Nucleus accumbens (tissue), 56 donors: ENCODE measurements around the gene UBR3.
"Not testable (repeated sequence)": the region's sequence is repeated elsewhere in the genome, so short reads cannot be mapped to it uniquely, and the experiment has no call there.

Experiments used
- DNase-seq, 56 donors: peaks; one replicate each; lab custom pipeline; 2025; lab: John Stamatoyannopoulos, UW

UBR3 gene

DNA sequence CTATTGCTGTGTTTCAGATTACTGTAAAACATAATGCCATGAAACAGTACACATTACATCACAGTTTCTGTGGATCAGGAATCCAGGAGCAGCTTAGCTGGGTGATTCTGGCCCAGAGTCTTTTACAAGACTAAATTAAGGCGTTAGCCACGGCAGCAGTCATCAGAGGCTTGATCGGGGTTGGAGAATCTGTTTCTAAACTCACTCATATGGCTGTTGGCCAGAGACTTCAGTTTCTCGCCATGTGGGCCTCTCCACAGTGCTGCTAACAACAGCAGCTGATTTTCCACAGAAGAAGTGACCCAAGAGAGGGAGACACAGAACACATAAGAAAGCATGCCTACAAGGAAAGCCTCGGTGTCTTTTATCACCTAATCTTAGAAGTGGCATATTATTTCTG lies 261.5 kb downstream of the UBR3 start:
- peak in 1 of 56 donors; percentile 2 for DNase-seq

DNA sequence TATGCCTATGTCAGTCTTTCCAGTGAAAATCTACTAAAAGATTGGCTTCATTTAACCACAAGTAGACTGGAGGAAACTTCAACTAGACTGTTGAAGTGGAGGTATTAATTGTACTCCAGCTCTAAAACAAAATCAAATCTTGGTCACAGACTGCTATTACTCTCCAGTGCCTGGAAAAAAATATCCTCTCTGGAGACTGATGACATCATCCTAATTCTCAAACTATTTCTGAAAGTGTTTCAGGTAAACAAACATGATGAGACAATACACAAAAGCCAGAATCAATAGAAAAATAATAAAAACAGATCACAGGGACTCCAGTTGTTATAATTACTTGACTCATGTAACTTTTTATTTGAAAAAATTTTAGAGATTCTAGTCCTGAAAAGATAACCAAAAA lies 263.0 kb downstream of the UBR3 start:
- no peak for DNase-seq

DNA sequence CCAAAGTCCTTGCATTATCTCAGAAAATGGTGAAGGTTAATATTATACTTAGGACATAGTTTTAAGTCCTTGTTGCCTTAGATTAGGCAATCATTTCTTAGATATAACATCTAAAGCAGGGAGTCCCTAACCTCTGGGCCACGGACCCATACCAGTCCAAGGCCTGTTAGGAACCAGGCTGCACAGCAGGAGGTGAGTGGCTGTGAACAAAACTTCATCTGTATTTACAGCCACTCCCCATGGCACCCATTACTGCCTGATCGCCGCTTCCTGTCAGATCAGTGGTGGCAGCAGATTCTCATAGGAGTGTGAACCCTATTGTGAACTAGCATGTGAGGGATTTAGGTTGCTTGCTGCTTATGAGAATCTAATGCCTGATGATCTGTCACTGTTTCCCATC lies 264.2 kb downstream of the UBR3 start:
- DNase-seq = no peak

DNA sequence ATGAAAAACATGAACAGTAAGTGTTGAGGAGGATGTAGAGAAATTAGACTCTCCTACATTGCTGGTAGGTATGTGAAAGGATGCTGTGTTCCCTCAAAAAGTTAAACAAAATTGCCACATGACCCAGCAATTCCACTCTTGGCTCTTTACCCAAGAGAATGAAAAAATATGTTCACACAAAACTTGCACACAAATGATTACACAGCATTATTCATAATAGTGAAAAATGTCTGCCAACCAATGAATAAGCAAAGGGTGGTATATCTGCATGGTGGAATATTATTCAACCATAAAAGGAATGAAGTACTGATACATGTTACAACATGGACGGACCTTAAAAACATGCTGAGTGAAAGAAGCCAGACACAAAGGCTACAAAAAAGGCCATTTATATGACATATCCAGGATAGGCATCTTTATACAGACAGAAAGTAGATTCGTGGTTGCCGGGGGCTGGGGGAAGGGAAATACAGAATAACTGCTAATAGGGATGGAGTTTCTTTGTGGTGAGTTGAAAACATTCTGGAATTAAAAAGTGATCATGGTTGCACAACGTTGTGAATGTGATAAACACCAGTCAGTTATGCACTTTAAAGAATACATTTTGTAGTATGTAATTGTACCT lies 265.3 kb downstream of the UBR3 start:
- DNase-seq = no peak

DNA sequence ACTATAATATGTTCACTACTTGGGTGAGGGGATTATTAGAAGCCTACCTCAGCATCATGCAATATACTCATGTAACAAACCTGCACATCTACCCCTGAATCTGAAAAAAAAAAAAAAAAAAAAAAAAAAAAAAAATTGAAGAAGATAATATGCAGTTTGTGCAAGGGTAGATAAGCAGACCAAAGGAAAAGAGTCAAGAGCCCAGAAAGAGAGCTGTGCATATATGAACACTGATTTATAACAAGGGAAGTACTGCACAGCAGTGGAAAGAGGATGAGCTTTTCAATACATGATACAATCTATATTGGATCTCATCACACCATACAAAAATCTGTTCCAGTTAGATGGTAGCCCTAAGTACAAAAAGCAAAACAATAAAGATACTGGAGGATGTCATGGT lies 268.1 kb downstream of the UBR3 start:
- DNase-seq = no peak

DNA sequence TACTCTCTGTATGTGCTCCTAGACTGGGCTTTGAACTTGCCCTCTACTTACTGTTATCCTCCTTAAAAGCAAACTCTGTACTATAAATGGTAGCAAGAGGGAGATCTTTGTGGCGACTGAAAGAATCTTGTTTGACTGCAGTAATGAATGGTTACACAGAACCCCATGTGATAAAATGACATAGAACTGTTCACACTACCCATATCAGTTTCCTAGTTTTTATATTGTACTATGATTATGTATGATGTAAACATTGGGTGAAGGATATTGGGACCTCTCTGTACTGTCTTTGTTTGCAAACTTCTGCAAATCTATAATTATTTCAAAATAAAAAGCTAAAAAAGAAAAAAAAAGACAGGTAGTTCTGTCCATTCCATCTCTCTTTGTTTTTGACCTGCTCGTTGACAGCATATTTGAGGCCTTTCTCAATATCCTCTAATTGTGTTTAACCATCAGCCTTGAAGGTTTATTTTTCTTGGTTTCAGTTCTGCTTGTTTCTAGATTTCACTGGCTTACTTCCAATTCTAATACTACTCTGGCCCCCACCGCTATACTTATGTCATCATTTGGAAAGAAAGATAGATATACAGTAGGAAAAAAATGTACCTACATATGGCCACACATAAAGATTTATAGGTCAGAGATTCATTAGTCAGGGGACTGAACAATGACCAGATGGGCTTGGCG lies 271.5 kb downstream of the UBR3 start:
- DNase-seq = no peak

DNA sequence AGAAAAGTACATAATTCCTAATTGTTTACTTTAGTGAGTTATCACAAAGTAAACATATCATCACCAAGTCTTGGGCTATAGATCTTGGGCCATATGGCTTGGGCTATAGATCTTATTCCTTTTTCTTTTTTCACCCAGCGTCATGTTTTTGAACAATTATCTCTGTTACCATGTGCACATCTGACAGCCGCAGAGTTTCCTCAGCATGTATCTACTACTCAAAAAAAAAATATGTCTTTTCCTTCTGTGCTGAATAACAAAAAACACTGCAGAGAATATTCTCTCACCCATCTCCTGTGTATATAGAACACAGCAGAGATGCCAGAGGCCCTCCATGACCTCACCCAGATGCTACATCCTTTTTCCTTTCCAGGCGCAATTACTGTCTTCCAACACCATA lies 274.5 kb downstream of the UBR3 start:
- no peak for DNase-seq

DNA sequence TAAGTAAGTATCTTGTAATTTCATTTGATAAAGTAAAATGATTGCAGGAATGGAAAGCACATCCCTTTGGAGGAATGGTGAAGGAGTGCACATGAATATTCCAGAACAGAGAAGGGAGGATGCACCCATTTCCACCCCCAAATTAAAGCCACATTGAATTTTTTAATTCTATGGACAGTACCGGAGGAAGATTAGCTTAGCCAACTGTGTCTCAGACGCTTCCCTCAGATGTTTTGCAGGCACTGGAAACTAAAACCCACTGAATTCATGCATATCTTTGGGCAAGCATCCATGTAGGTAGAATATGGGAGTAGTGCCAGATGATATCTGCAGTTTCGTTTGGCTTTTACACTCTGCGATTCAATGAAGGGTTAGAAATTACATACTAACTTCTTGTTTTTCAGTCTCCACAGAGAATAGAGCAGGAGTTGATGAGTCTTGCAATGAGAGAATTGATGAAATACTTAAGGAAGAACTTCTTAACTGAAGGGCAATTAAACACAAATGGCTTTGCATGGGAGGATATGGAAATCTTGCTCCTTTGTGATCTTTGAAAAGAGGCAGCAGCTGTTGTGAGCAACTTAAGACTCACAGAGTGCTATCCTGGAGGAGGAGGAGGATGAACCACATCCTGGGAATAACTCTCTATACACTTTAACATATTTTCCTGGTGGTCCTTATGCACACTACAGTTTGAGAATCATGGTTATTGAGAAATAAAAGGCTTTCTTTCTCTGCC lies 279.0 kb downstream of the UBR3 start:
- DNase-seq = no peak

DNA sequence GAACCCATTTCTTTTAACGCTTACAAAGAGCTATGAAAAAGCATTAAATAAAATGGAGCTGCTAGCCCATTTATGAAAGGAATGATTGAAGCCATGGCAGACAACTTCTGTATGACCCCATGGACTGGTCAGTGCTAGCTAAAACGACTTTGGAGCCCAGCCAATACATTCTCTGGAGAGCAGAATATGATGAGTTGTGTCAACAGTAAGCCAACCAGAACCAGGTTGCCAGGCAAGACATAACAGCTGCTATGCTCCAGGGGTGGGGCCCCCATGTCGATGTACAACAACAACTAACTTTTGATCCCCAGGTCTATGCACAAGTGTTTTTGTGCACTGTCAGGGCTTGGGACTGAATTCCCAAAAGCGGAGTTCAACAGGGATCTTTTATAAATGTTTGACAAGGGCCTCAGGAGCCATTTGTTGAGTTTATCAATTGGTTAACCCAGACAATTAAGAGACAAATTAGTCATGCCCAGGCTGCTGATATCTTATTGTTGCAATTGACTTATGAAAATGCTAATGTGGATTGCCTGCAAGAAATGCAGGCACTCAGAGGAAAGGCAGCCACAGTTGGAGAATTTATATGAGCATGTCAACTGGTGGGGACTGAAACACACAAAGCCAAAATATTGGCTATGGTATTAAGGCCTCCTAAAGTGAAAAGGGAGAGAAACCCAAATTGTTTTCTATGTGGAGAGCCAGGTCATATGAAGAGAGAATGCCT lies 286.1 kb downstream of the UBR3 start:
- no peak for DNase-seq

DNA sequence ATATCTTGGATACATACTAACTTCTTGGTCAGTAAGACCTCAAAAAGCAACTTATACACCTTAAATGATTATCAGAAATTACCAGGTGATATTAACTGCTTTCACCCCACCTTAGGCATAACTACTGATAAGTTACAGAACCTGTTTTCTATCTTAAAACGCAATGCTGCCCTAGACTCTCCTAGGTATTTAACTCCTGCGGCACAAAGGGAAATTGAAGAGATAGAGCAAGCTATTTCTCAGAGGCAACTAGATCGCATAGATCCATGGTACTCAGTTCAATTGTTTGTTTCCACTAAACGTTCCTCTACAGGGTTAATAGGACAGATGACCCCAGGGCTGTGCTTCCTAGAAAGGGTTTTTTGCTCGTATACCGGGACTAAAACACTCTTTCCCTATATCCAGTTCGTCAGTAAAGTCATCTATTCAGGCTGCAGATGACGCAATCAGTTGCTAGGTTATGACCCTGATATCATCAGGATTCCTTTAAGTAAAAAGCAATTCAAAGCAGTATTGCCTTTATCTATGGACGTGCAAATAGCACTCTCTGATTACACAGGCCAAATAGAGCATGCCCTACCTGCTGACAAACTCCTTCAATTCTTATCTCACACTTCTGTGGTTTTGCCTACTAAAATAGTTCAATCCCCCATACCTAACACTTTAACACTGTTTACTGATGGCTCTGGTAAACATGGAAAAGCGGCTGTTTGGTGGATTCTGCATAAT lies 288.4 kb downstream of the UBR3 start:
- DNase-seq = no peak

DNA sequence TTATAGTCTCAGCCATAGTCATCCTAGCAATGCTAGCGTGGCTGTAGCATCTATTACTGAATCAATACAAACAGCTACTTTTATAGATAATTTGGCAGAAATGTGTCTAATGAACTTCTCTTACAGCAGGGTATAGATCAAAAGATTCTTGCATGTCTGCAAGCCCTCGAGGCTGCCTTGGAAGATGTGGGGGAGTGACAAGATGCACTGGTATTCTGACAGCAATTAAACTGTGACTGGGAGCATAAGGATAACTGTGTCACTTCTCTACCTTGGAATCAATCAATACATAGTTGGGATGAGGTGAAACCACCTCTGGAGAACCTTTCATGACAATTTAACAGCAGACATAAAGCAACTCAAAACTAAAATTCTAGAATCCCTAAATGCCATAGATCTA lies 291.4 kb downstream of the UBR3 start:
- peak in 7 of 56 donors; percentile 3 to 38 (median 18) for DNase-seq

DNA sequence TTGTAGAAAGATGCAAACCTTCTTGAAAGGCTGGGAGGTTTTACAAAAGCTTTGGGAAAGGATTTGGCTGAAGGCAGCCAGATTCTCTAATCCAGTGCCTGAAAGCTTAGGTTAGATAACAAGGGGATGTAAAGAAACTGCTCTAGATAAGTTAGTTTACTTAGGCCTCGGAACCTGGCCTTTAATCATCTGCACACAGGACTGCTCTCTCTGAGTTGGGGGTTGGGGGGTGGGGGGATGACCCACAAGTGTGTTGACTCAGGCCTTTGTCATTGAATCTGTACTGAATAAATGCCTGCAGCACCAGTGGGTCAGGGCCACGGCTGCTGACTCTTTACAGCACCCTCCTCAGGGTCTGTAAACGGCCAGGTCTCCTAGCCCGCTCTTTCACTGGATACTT lies 292.1 kb downstream of the UBR3 start:
- DNase-seq = not testable (repeated sequence)

DNA sequence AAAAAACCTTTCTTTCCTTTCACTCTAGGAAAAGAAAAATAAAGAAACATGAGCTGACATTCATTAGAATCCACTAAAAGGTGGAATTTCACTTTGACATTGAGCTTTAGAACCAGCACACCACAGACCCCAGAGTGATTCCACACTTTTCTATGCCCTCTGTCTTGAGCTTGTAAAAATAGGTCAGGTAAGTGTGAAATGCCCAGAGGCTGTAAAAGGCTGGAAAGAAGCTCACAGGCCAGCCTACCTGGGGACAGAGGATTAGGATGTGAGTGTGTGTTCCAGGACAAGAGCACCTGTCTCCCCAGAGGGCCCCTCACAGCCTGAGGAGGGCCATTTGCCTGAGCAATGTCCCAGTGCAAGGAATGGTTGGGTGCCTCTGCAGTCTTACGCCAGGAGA lies 294.4 kb downstream of the UBR3 start:
- no peak for DNase-seq

DNA sequence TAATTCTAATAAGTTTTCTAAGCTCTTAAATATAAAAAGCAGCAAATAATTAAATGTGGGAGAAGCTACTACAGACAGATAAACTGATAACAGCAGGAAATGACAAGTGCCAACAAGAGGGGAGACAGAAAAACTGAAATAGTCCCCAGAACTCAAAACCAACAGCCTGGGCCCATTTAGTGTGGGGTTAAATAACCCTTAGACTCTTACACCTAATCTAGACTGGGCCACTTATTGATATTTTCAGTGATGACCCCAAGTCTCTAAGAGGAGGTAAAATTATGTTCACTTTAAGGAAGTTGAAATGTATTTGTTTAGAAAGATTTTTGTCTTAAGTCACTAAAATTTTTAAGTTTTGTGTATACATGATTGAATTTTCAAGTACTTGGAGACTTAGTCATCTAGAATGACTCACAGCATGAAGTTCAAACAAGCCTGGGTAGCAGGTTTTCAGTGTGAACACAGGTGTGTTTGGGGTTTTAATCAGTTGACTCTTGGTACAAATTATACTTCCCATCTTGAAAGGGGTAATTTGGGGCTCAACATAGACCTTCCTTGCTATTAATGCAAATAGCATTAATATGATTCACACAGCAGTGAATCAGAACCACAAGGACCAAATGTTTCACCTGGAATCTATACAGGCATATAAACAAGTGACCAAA lies 295.8 kb downstream of the UBR3 start:
- no peak for DNase-seq

DNA sequence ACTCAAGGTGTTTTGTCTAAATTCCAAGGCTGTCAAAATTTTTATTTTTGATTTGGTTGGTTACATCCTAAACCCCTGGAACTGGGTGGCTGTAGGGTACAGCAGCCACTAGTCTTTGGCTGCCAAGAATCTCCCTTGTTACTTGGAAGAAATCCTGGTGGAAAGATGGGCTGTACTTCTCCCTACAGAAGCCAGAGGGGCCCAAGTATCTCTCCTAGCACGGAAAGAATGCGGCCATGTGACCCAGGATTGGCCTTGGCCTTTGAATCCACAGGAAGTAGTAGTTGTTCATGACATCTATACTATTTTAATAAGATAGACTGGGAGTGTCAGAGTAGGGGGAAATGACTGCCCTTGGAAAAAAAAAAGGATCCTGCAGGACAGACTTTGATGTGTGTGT lies 296.3 kb downstream of the UBR3 start:
- DNase-seq = no peak

DNA sequence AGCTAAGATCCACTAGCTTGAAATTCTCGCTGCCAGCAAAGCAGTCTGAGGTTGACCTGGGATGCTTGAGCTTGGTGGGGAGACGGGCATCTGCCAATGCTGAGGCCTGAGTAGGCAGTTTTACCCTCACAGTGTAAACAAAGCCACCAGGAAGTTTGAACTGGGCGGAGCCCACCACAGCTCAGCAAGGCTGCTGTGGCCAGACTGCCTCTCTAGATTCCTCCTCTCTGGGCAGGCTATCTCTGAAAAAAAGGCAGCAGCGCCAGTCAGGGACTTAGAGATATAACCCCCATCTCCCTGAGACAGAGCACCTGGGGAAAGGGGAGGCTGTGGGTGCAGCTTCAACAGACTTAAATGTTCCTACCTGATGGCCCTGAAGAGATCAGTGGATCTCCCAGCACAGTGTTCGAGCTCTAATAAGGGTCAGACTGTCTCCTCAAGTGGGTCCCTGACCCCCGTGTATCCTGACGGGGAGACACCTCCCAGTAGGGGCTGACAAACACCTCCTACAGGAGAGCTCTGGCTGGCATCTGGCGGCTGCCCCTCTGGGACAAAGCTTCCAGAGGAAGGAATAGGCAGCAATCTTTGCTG lies 299.0 kb downstream of the UBR3 start:
- DNase-seq = not testable (repeated sequence)
